Mammary epithelial cell (primary cell): ENCODE results near the gene CUX1.

Experiments
- EZH2 ChIP-seq: IDR thresholded peaks from 2 replicates; pipeline ENCODE4 v1.6.1; 2012; ENCODE audit warnings: low read length, inconsistent platforms, borderline replicate concordance
- TF ChIP-seq, protein P1 (sequence below), 2 donors: IDR thresholded peaks in 1 of 2; conservative IDR thresholded peaks in 1 of 2; 2 replicates each; pipeline ENCODE4 v1.5.1; 2011 to 2012; ENCODE audit warnings: inconsistent platforms in 2 of 2, low read length in 2 of 2, mild to moderate bottlenecking in 2 of 2, control low read depth in 1 of 2, low read depth in 1 of 2; ENCODE audit not compliant: insufficient read depth in 1 of 2; ENCODE audit errors: extremely low read depth in 1 of 2

GRCh38 chr7:102270178-102270887 lies 452.9 kb downstream of the CUX1 start:
- TF ChIP-seq, protein P1, sequence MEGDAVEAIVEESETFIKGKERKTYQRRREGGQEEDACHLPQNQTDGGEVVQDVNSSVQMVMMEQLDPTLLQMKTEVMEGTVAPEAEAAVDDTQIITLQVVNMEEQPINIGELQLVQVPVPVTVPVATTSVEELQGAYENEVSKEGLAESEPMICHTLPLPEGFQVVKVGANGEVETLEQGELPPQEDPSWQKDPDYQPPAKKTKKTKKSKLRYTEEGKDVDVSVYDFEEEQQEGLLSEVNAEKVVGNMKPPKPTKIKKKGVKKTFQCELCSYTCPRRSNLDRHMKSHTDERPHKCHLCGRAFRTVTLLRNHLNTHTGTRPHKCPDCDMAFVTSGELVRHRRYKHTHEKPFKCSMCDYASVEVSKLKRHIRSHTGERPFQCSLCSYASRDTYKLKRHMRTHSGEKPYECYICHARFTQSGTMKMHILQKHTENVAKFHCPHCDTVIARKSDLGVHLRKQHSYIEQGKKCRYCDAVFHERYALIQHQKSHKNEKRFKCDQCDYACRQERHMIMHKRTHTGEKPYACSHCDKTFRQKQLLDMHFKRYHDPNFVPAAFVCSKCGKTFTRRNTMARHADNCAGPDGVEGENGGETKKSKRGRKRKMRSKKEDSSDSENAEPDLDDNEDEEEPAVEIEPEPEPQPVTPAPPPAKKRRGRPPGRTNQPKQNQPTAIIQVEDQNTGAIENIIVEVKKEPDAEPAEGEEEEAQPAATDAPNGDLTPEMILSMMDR (conservative IDR thresholded peaks at IDR 0.05 in 1 of 2, IDR thresholded peaks at IDR 0.05 in 1 of 2; ENCODE audit: extremely low read depth in 1 of 2, insufficient read depth in 1 of 2, low read depth in 1 of 2, low read length in 2 of 2), result no peak
- no peak for TF ChIP-seq EZH2
